ENCODE measurements around the gene CASQ2. TPM values are rescaled to one million over a fixed set of nuclear protein-coding genes. Genes with fewer than 3 reads are reported as not detected.

CASQ2 gene
- total RNA-seq, 1 experiment from 2014 or later: not detected

DNA sequence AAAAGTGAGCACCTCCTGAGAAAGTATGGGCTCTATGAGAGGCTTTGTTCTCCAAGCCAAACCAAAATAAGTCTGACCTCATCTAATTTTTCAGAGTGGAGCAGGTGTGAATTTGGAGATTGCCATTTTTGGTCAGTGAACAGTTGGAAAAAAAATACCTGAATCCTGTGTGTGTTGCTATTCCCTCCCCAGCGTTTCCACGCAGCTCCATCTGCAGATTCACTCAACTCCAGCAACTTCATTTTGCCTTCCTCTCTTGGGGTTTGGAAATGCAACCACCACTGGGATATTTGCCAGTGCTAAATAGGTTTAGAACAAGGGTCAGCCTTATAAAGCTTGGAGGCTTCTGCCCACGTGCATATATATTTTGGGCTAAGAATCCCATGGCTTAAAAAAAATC lies 11.2 kb downstream of the CASQ2 start:
- no peak for DNase-seq (ENCODE audit: unreplicated experiment)
- ChIA-PET CTCF (interaction anchor here (0.7 kb wide), 1 partner anchor 447 kb away, joined by 5 read pairs; no protein-coding TSS in a partner anchor), POLR2A (interaction anchor here (1.1 kb wide), 1 partner anchor 14 kb away, joined by 5 read pairs; no protein-coding TSS in a partner anchor)
- Mint-ChIP-seq H3K9me3 (ENCODE audit: unreplicated experiment) (no peaks in the 10 kb centered on the region), H3K4me3 (ENCODE audit: unreplicated experiment) (no peak overlapping the region), H3K4me1 (ENCODE audit: insufficient read depth, unreplicated experiment) (no peaks in the 10 kb centered on the region), H3K27ac (ENCODE audit: low read depth, unreplicated experiment) (no peak overlapping the region), H3K36me3 (ENCODE audit: insufficient read depth, unreplicated experiment) (no peaks in the 10 kb centered on the region), H3K27me3 (ENCODE audit: insufficient read depth, unreplicated experiment) (peaks cover 13% of the 10 kb centered on the region)
- no peak for TF ChIP-seq CTCF (IDR thresholded peaks at IDR 0.05; ENCODE audit: unreplicated experiment)
- intact Hi-C loops (cut with micrococcal nuclease): no loop called here
- BruUV-seq (replicated peaks): no TSS peak

- Mint-ChIP-seq H3K9me3 (ENCODE audit: unreplicated experiment) (no peaks in the 10 kb centered on the region), H3K36me3 (ENCODE audit: insufficient read depth, unreplicated experiment) (no peaks in the 10 kb centered on the region), H3K27me3 (ENCODE audit: insufficient read depth, unreplicated experiment) (peaks cover 20% of the 10 kb centered on the region), H3K27ac (ENCODE audit: low read depth, unreplicated experiment) (no peak overlapping the region), H3K4me1 (ENCODE audit: insufficient read depth, unreplicated experiment) (no peaks in the 10 kb centered on the region), H3K4me3 (ENCODE audit: unreplicated experiment) (no peak overlapping the region)
- TF ChIP-seq CTCF (IDR thresholded peaks at IDR 0.05; ENCODE audit: unreplicated experiment): no peak
- CTCF ChIA-PET: interaction anchor here (0.5 to 2.6 kb wide), 3 partner anchors 10 to 285 kb away, joined by 3 to 20 read pairs (median 3); no protein-coding TSS in a partner anchor
- no TSS peak for BruUV-seq (replicated peaks)
- POLR2A ChIA-PET: no interaction called here
- intact Hi-C loops (cut with micrococcal nuclease): no loop called here
- no peak for DNase-seq (ENCODE audit: unreplicated experiment)
Measured at GRCh38 chr1:115755456-115756370, 12.8 kb downstream of the CASQ2 start.

- Mint-ChIP-seq H3K36me3 (ENCODE audit: insufficient read depth, unreplicated experiment) (no peaks in the 10 kb centered on the region), H3K27ac (ENCODE audit: low read depth, unreplicated experiment) (no peak overlapping the region), H3K4me3 (ENCODE audit: unreplicated experiment) (no peak overlapping the region), H3K27me3 (ENCODE audit: insufficient read depth, unreplicated experiment) (peaks cover 20% of the 10 kb centered on the region), H3K9me3 (ENCODE audit: unreplicated experiment) (no peaks in the 10 kb centered on the region), H3K4me1 (ENCODE audit: insufficient read depth, unreplicated experiment) (no peaks in the 10 kb centered on the region)
- DNase-seq (ENCODE audit: unreplicated experiment): no peak
- ChIA-PET POLR2A (no interaction called here), CTCF (interaction anchor here (1.1 to 1.8 kb wide), 2 partner anchors 9 to 47 kb away, joined by 5 read pairs; no protein-coding TSS in a partner anchor)
- TF ChIP-seq CTCF (IDR thresholded peaks at IDR 0.05; ENCODE audit: unreplicated experiment): no peak
- intact Hi-C loops (cut with micrococcal nuclease): no loop called here
- no TSS peak for BruUV-seq (replicated peaks)
Measured at GRCh38 chr1:115753830-115754229, 14.7 kb downstream of the CASQ2 start.

DNA sequence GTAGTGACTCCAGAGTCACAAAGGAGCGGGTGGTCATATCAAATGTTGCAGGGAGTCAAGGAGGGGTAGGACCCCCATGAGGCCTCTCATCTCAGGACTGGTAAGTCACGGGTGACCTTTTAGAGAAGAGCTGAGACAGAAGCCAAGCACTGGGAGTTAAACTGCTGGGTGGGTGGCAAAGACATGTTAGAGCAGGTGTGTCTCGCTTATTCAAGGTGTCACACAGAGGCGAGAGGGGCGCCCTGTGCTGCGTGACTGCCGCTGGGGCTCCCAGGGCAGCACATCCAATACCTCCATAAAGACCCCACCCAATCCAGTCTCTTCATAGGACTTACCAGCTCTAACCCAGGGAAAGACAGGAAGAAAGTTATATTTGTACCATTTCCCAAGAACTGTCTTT lies 15.2 kb downstream of the CASQ2 start:
- no peaks in the 10 kb centered on the region for H3K36me3 Mint-ChIP-seq (ENCODE audit: insufficient read depth, unreplicated experiment)

More for the DNA sequence above, 15.2 kb downstream of the CASQ2 start:
- intact Hi-C loops (cut with micrococcal nuclease): no loop called here
- no TSS peak for BruUV-seq (replicated peaks)
- Mint-ChIP-seq H3K9me3 (ENCODE audit: unreplicated experiment) (no peaks in the 10 kb centered on the region), H3K27me3 (ENCODE audit: insufficient read depth, unreplicated experiment) (peaks cover 20% of the 10 kb centered on the region), H3K4me1 (ENCODE audit: insufficient read depth, unreplicated experiment) (no peaks in the 10 kb centered on the region), H3K4me3 (ENCODE audit: unreplicated experiment) (no peak overlapping the region), H3K27ac (ENCODE audit: low read depth, unreplicated experiment) (no peak overlapping the region)
- TF ChIP-seq CTCF (IDR thresholded peaks at IDR 0.05; ENCODE audit: unreplicated experiment): no peak
- ChIA-PET CTCF (interaction anchor here (1.1 to 1.8 kb wide), 2 partner anchors 9 to 46 kb away, joined by 5 read pairs; no protein-coding TSS in a partner anchor), POLR2A (interaction anchor here (0.6 kb wide), 1 partner anchor 213 kb away, joined by 3 read pairs; no protein-coding TSS in a partner anchor)
- DNase-seq (ENCODE audit: unreplicated experiment): no peak
